K562 (cell line): Measurements from ENCODE around the gene PLXNA2. TPM values are rescaled to one million over a fixed set of nuclear protein-coding genes. Genes with fewer than 3 reads are reported as not detected.

ENCODE experiments used
- ATAC-seq: fragments of 200-7000 bp; cut with Tn5 transposase; 3 replicates; pipeline ENCODE4 v1.9.1; 2020; ENCODE audit warnings: moderate library complexity
- BruUV-seq: library from RNA; stranded (reverse); fragments of 400-500 nt; replicated peaks from 2 replicates; lab custom pipeline; 2021; lab: Mats Ljungman, UMichigan
- CTCF ChIA-PET: fragments of 300-600 bp; formaldehyde crosslinking; extraction: SDS; loops from one replicate; lab custom pipeline; 2021; ENCODE audit warnings: low intra/inter-chr PET ratio; lab: Yijun Ruan, JAX
- POLR2A ChIA-PET: fragments of 300-600, 350-650 bp; sonication (Branson Sonifier 250); formaldehyde crosslinking; extraction: SDS; loops from one replicate; lab custom pipeline; 2021; ENCODE audit warnings: antibody characterized with exemption, inconsistent platforms; lab: Yijun Ruan, JAX
- DNase-seq, 4 experiments: peaks; one replicate each; pipeline versions ENCODE4 v3.0.0 to v3.0.0-alpha.2; 2011 to 2018; ENCODE audit warnings: low spot score in 3 of 4, mixed read lengths in 3 of 4; ENCODE audit errors: extremely low read depth in 1 of 4
- FAIRE-seq: peaks from 2 replicates; lab custom pipeline; 2011; peaks lifted over from hg19 to GRCh38; lab: Jason Lieb, UNC
- H2AFZ ChIP-seq: 2 replicates; pipeline ENCODE4 v1.6.0; 2011; ENCODE audit warnings: low read depth, low read length, control low read depth, inconsistent platforms
- H3K27ac ChIP-seq: fragments of 200-600 bp; 3 replicates; pipeline ENCODE4 v1.8.0; 2011; ENCODE audit warnings: low read depth, mild to moderate bottlenecking, control low read depth, inconsistent platforms, low read length, moderate library complexity, mixed read lengths; ENCODE audit errors: extremely low read depth
- H3K27me3 ChIP-seq, 2 experiments: fragments of 300-600 bp in 1 of 2; 2 replicates in 1 of 2; 3 replicates in 1 of 2; pipeline versions ENCODE4 v1.6.0 to v1.8.0; 2011; ENCODE audit warnings: inconsistent platforms in 2 of 2, low read length in 2 of 2, mild to moderate bottlenecking in 1 of 2, mixed read lengths in 1 of 2, moderate library complexity in 1 of 2; ENCODE audit not compliant: control insufficient read depth in 2 of 2, insufficient read depth in 2 of 2
- H3K36me3 ChIP-seq: fragments of 300-600 bp; 3 replicates; pipeline ENCODE4 v1.8.0; 2011; ENCODE audit warnings: mild to moderate bottlenecking, low read length, inconsistent platforms; ENCODE audit not compliant: control insufficient read depth, insufficient read depth
- H3K4me1 ChIP-seq, 2 experiments: fragments of 200-600 bp in 1 of 2; replicated peaks in 1 of 2; 2 replicates in 1 of 2; 3 replicates in 1 of 2; pipeline versions ENCODE4 v1.5.1 to v1.8.0; 2011; ENCODE audit warnings: inconsistent platforms in 2 of 2, low read length in 2 of 2, mild to moderate bottlenecking in 1 of 2, mixed read lengths in 1 of 2, moderate library complexity in 1 of 2; ENCODE audit not compliant: control insufficient read depth in 2 of 2, insufficient read depth in 2 of 2
- H3K4me2 ChIP-seq: 2 replicates; pipeline ENCODE4 v1.6.1; 2011; ENCODE audit warnings: low read length, control low read depth, inconsistent platforms, mixed read lengths; ENCODE audit not compliant: insufficient read depth
- H3K4me3 ChIP-seq: fragments of 200-600 bp; sonication (generic), shearing (Covaris generic); 2 replicates; pipeline ENCODE4 v1.5.1; 2016; ENCODE audit warnings: control low read depth, inconsistent platforms
- H3K79me2 ChIP-seq: fragments of 200-600 bp; 3 replicates; pipeline ENCODE4 v1.8.0; 2011; ENCODE audit warnings: low read length, inconsistent platforms; ENCODE audit not compliant: control insufficient read depth, insufficient read depth
- H3K9ac ChIP-seq, 2 experiments: 2 replicates each; pipeline versions ENCODE4 v1.6.0 to v1.6.1; 2011; ENCODE audit warnings: low read depth in 2 of 2, low read length in 2 of 2, control low read depth in 1 of 2, inconsistent platforms in 1 of 2, mild to moderate bottlenecking in 1 of 2, mixed read lengths in 1 of 2; ENCODE audit not compliant: insufficient read depth in 1 of 2
- H3K9me1 ChIP-seq: one replicate; pipeline ENCODE4 v1.6.0; 2011; ENCODE audit warnings: inconsistent platforms, mild to moderate bottlenecking, low read length, moderate library complexity; ENCODE audit not compliant: control insufficient read depth, insufficient read depth
- H3K9me3 ChIP-seq: replicated peaks from 2 replicates; pipeline ENCODE4 v1.5.1; 2011; ENCODE audit warnings: low read depth, low read length, inconsistent platforms; ENCODE audit not compliant: control insufficient read depth, insufficient read depth
- H4K20me1 ChIP-seq: replicated peaks from 2 replicates; pipeline ENCODE4 v1.6.1; 2011; ENCODE audit warnings: low read length, inconsistent platforms, mixed read lengths; ENCODE audit not compliant: control insufficient read depth, insufficient read depth
- MCM7 ChIP-seq, 2 experiments: fragments of 450-650 bp; IDR thresholded peaks; 2 replicates each; pipeline ENCODE4 v1.6.1; 2016 to 2018
- PTRF ChIP-seq: fragments of 450-650 bp; IDR thresholded peaks from 2 replicates; pipeline ENCODE4 v1.6.1; 2016; ENCODE audit warnings: mild to moderate bottlenecking, missing genetic modification characterization, missing compliant biosample characterization
- RNF2 ChIP-seq: sonication (generic); IDR thresholded peaks from 2 replicates; pipeline ENCODE4 v1.6.1; 2016
- SRSF3 ChIP-seq: fragments of 200-400 bp; formaldehyde crosslinking; IDR thresholded peaks from 2 replicates; pipeline ENCODE4 v1.6.1; 2016; ENCODE audit warnings: mild to moderate bottlenecking, low read length, moderate library complexity; ENCODE audit not compliant: insufficient read depth
- WHSC1 ChIP-seq: IDR thresholded peaks from one replicate; pipeline ENCODE4 v1.6.1; 2012; ENCODE audit warnings: low read length, control low read depth, inconsistent platforms
- ZNF41 ChIP-seq: fragments of 250-450 bp; sonication (Bioruptor Pico); conservative IDR thresholded peaks from 2 replicates; pipeline ENCODE4 v1.4.0; 2020; ENCODE audit warnings: mild to moderate bottlenecking
- ZNF583 ChIP-seq: fragments of 250-450 bp; sonication (Bioruptor Pico); IDR thresholded peaks from 2 replicates; pipeline ENCODE4 v1.4.0; 2020
- WGBS: fragments of 100-300 bp; shearing (Covaris generic); methylation state at CpG from one replicate; pipeline ENCODE4 v1.1.6; 2016; ENCODE audit warnings: low coverage, mixed read lengths; ENCODE audit not compliant: insufficient coverage; ENCODE audit errors: missing lambda C conversion rate; 5-methylcytosine and 5-hydroxymethylcytosine counted together
- in situ Hi-C: fragments of 300-500 bp; cut with MboI; formaldehyde crosslinking; loops from 4 replicates; pipeline ENCODE4 v1.15.0; 2018; ENCODE audit warnings: inconsistent platforms, mixed read lengths
- intact Hi-C: fragments of 100-400 bp; cut with micrococcal nuclease; formaldehyde crosslinking; loops from 2 replicates; pipeline ENCODE4 v1.14.2; 2022
- polyA plus RNA-seq, 8 experiments: library from polyadenylated mRNA; depleted of rRNA in 4 of 8; stranded (reverse) in 5 of 8; unstranded in 3 of 8; fragments of >200 nt; fragmentation: Nextera tagmentation in 2 of 8; fragmentation: Illumina TruSeq in 1 of 8; extraction: Ambion mirVana in 2 of 8; extraction: Trizol in 1 of 8; gene quantifications; 2 replicates each; pipeline versions ENCODE4 v1.2.1 to v1.2.3, GENCODE V29; 2011 to 2014; ENCODE audit warnings: inconsistent platforms in 1 of 8, missing spikeins in 1 of 8
- total RNA-seq, 7 experiments: library from RNA; depleted of rRNA in 6 of 7; stranded (reverse); fragments of >200 nt in 6 of 7; fragmentation: Illumina TruSeq in 2 of 7; extraction: Trizol in 2 of 7; gene quantifications; 2 replicates each; pipeline versions ENCODE4 v1.2.1 to v1.2.3, GENCODE V29; 2011 to 2021; ENCODE audit warnings: low replicate concordance in 1 of 7
- TF ChIP-seq, protein P1 (sequence below): fragments of 450-650 bp; IDR thresholded peaks from 2 replicates; pipeline ENCODE4 v1.6.1; 2018; ENCODE audit not compliant: partially characterized antibody
- TF ChIP-seq, protein P2 (sequence below): fragments of 450-650 bp; formaldehyde crosslinking; IDR thresholded peaks from 2 replicates; pipeline ENCODE4 v1.4.0; 2022; ENCODE audit warnings: missing genetic modification characterization
- TF ChIP-seq, protein P3 (sequence below): sonication (generic); formaldehyde crosslinking; IDR thresholded peaks from 2 replicates; pipeline ENCODE4 v1.8.1; 2023; ENCODE audit warnings: mild to moderate bottlenecking, missing genetic modification reagents

PLXNA2 gene
- total and polyA plus RNA-seq, 9 of the 15 experiments (the other 6 are each of a cell fraction or from before 2014, with no cell fraction given): 0.01 to 1.3 (median 0.32) TPM

DNA sequence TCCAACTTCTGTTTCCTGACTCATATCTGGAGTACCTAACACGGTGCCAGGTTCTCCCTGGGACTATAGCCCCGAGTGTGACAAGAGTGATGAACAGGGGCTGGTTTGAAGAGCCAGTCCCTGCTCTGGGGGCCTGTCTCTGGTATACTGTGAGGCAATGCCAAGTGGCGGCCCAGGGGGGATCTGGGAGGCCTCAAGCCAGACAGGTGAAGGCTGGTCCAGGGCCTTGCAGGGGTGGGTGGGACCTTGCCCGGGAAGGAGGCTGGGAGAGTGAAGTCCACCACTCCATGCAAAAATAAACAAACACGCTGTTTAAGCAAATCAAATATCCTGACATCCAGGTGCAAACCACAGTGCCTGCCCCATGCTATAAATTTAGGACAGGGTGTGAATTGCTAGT, 6.8 kb upstream of the PLXNA2 start:
- CTCF ChIA-PET: interaction anchor here (0.6 kb wide), 1 partner anchor 13 kb away, joined by 3 read pairs; no protein-coding TSS in a partner anchor
- Histone ChIP-seq H3K9ac (no peak overlapping the region), H4K20me1 (no peaks in the 10 kb centered on the region), H3K9me1 (no peaks in the 10 kb centered on the region), H3K9me3 (no peaks in the 10 kb centered on the region), H3K27me3 (peaks cover 32 to 47% of the 10 kb centered on the region in 2 experiments), H2AFZ (no peak overlapping the region), H3K79me2 (no peaks in the 10 kb centered on the region), H3K4me1 (no peaks in the 10 kb centered on the region), H3K27ac (no peak overlapping the region), H3K4me2 (no peak overlapping the region), H3K4me3 (no peak overlapping the region), H3K36me3 (no peaks in the 10 kb centered on the region)
- ATAC-seq: no peak
- no peak for TF ChIP-seq WHSC1
- BruUV-seq: no TSS peak
- WGBS: 1% methylated on average over 5 of the region's 5 CpGs
- FAIRE-seq: no peak
- intact Hi-C loops (loop anchor here (10.0 kb wide), 1 partner anchor 204 kb away; no protein-coding TSS in a partner anchor), in situ Hi-C loops (no loop called here)
- POLR2A ChIA-PET: interaction anchor here (0.5 kb wide), 1 partner anchor 15 kb away, joined by 3 read pairs; no protein-coding TSS in a partner anchor
- no peak for DNase-seq

DNA sequence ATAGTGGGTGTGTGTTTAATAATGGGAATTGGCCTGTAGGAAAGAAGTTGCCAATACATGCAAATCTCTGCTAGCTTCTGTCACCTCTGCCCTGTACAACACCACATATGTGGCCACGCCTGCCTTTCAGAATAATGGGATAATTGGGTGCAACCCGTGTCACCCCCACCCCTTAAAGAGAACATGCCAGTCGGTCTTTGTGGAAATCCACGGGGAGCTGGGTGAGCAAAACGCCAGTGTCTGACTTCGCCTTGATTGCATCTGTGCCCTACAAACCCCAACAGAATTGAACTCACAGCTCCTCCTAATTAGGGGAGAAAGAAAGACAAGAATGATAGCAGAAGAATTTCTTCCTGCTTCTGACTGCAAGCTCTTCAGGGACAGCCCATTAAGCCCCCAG, 6.4 kb upstream of the PLXNA2 start:
- intact Hi-C loops (loop anchor here (10.0 kb wide), 1 partner anchor 204 kb away; no protein-coding TSS in a partner anchor), in situ Hi-C loops (no loop called here)
- Histone ChIP-seq H3K9ac (no peak overlapping the region), H3K4me2 (no peak overlapping the region), H3K27ac (no peak overlapping the region), H3K4me1 (no peaks in the 10 kb centered on the region), H3K9me3 (no peaks in the 10 kb centered on the region), H3K36me3 (no peaks in the 10 kb centered on the region), H3K79me2 (no peaks in the 10 kb centered on the region), H3K27me3 (peaks cover 30 to 47% of the 10 kb centered on the region in 2 experiments), H2AFZ (no peak overlapping the region), H3K4me3 (no peak overlapping the region), H3K9me1 (no peaks in the 10 kb centered on the region), H4K20me1 (no peaks in the 10 kb centered on the region)
- CTCF ChIA-PET: no interaction called here
- ATAC-seq (no peak), FAIRE-seq (no peak), DNase-seq (no peak)
- under 1% methylated on average over 6 of the region's 6 CpGs for WGBS
- POLR2A ChIA-PET: interaction anchor here (0.5 kb wide), 1 partner anchor 16 kb away, joined by 3 read pairs; no protein-coding TSS in a partner anchor
- no TSS peak for BruUV-seq
- TF ChIP-seq, protein P1, sequence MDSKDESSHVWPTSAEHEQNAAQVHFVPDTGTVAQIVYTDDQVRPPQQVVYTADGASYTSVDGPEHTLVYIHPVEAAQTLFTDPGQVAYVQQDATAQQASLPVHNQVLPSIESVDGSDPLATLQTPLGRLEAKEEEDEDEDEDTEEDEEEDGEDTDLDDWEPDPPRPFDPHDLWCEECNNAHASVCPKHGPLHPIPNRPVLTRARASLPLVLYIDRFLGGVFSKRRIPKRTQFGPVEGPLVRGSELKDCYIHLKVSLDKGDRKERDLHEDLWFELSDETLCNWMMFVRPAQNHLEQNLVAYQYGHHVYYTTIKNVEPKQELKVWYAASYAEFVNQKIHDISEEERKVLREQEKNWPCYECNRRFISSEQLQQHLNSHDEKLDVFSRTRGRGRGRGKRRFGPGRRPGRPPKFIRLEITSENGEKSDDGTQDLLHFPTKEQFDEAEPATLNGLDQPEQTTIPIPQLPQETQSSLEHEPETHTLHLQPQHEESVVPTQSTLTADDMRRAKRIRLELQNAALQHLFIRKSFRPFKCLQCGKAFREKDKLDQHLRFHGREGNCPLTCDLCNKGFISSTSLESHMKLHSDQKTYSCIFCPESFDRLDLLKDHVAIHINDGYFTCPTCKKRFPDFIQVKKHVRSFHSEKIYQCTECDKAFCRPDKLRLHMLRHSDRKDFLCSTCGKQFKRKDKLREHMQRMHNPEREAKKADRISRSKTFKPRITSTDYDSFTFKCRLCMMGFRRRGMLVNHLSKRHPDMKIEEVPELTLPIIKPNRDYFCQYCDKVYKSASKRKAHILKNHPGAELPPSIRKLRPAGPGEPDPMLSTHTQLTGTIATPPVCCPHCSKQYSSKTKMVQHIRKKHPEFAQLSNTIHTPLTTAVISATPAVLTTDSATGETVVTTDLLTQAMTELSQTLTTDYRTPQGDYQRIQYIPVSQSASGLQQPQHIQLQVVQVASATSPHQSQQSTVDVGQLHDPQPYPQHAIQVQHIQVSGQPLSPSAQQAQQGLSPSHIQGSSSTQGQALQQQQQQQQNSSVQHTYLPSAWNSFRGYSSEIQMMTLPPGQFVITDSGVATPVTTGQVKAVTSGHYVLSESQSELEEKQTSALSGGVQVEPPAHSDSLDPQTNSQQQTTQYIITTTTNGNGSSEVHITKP: no peak
- TF ChIP-seq PTRF (tag) (no peak), ZNF41 (CRISPR knock-in tag) (no peak), RNF2 (no peak), MCM7 (IDR thresholded peaks at IDR 0.05) (no peak), ZNF583 (CRISPR knock-in tag) (no peak), SRSF3 (no peak)
- TF ChIP-seq, protein P2, sequence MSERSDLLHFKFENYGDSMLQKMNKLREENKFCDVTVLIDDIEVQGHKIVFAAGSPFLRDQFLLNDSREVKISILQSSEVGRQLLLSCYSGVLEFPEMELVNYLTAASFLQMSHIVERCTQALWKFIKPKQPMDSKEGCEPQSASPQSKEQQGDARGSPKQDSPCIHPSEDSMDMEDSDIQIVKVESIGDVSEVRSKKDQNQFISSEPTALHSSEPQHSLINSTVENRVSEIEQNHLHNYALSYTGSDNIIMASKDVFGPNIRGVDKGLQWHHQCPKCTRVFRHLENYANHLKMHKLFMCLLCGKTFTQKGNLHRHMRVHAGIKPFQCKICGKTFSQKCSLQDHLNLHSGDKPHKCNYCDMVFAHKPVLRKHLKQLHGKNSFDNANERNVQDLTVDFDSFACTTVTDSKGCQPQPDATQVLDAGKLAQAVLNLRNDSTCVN (CRISPR knock-in tag): no peak
- TF ChIP-seq, protein P3, sequence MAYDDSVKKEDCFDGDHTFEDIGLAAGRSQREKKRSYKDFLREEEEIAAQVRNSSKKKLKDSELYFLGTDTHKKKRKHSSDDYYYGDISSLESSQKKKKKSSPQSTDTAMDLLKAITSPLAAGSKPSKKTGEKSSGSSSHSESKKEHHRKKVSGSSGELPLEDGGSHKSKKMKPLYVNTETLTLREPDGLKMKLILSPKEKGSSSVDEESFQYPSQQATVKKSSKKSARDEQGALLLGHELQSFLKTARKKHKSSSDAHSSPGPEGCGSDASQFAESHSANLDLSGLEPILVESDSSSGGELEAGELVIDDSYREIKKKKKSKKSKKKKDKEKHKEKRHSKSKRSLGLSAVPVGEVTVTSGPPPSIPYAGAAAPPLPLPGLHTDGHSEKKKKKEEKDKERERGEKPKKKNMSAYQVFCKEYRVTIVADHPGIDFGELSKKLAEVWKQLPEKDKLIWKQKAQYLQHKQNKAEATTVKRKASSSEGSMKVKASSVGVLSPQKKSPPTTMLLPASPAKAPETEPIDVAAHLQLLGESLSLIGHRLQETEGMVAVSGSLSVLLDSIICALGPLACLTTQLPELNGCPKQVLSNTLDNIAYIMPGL (CRISPR knock-in tag): no peak
